HG02870 (cell line): ENCODE results near the gene ALPL.
"Not testable (repeated sequence)": the region's sequence is repeated elsewhere in the genome, so short reads cannot be mapped to it uniquely, and the experiment has no call there.

Experiments
- ATAC-seq: cut with Tn5 transposase; IDR thresholded peaks from one replicate; pipeline ENCODE4 v1.9.1; 2021; ENCODE audit warnings: mild to moderate bottlenecking, moderate library complexity; ENCODE audit not compliant: unreplicated experiment

The ALPL gene

GRCh38 chr1:21509351-21510112, at the start of gene ALPL:
Gene ALPL, plus strand, starts transcription at chr1:21509423. Its CDS starts 44,659 bp downstream, at chr1:21554082.
- no peak for ATAC-seq

GRCh38 chr1:21465127-21465526, 44.1 kb upstream of the ALPL start:
- not testable (repeated sequence) for ATAC-seq

- not testable (repeated sequence) for ATAC-seq
Measured at GRCh38 chr1:21467946-21468345, 41.3 kb upstream of the ALPL start.

- ATAC-seq: no peak
Measured at GRCh38 chr1:21468599-21468998, 40.6 kb upstream of the ALPL start.

- ATAC-seq: no peak
Measured at GRCh38 chr1:21469581-21469980, 39.6 kb upstream of the ALPL start.

GRCh38 chr1:21472861-21473260, 36.4 kb upstream of the ALPL start:
- no peak for ATAC-seq

GRCh38 chr1:21478356-21478755, 30.9 kb upstream of the ALPL start:
- ATAC-seq: no peak

GRCh38 chr1:21483881-21484280, 25.3 kb upstream of the ALPL start:
- not testable (repeated sequence) for ATAC-seq

GRCh38 chr1:21489146-21489545, 20.1 kb upstream of the ALPL start:
- no peak for ATAC-seq

- ATAC-seq: no peak
Measured at GRCh38 chr1:21490774-21491487, 18.3 kb upstream of the ALPL start.

- no peak for ATAC-seq
Measured at GRCh38 chr1:21491488-21492355, 17.5 kb upstream of the ALPL start.

- no peak for ATAC-seq
Measured at GRCh38 chr1:21492356-21492625, 16.9 kb upstream of the ALPL start.

GRCh38 chr1:21494196-21494595, 15.0 kb upstream of the ALPL start:
- ATAC-seq: no peak

- no peak for ATAC-seq
Measured at GRCh38 chr1:21495225-21495820, 13.9 kb upstream of the ALPL start.

- no peak for ATAC-seq
Measured at GRCh38 chr1:21496063-21496462, 13.2 kb upstream of the ALPL start.

GRCh38 chr1:21496886-21497285, 12.3 kb upstream of the ALPL start:
- no peak for ATAC-seq

- no peak for ATAC-seq
Measured at GRCh38 chr1:21497466-21498061, 11.7 kb upstream of the ALPL start.

- ATAC-seq: no peak
Measured at GRCh38 chr1:21499283-21499950, 9.8 kb upstream of the ALPL start.

- ATAC-seq: no peak
Measured at GRCh38 chr1:21503706-21504377, 5.4 kb upstream of the ALPL start.

GRCh38 chr1:21506804-21507203, 2.4 kb upstream of the ALPL start:
- no peak for ATAC-seq
